Suprapubic skin (tissue), 4 donors: Measurements from ENCODE around the gene FRY. TPM values are rescaled to one million over a fixed set of nuclear protein-coding genes. Genes with fewer than 3 reads are reported as not detected.

Experiments used
- DNase-seq, 2 donors: peaks; one replicate each; pipeline ENCODE4 v3.0.0-alpha.2; 2019; ENCODE audit warnings: low spot score in 2 of 2
- H3K27ac ChIP-seq: fragments of 200-600 bp; sonication (generic); one replicate; pipeline ENCODE4 v1.5.1; 2019
- H3K27me3 ChIP-seq: fragments of 200-600 bp; sonication (generic); one replicate; pipeline ENCODE4 v1.5.1; 2019
- H3K36me3 ChIP-seq: fragments of 200-600 bp; sonication (generic); one replicate; pipeline ENCODE4 v1.5.1; 2019
- H3K4me1 ChIP-seq: fragments of 200-600 bp; sonication (generic); one replicate; pipeline ENCODE4 v1.5.1; 2019
- H3K4me3 ChIP-seq: fragments of 200-600 bp; sonication (generic); one replicate; pipeline ENCODE4 v1.5.1; 2019; ENCODE audit warnings: mild to moderate bottlenecking
- H3K9me3 ChIP-seq: fragments of 200-600 bp; sonication (generic); one replicate; pipeline ENCODE4 v1.5.1; 2019
- EP300 ChIP-seq: sonication (generic); formaldehyde crosslinking; IDR thresholded peaks from one replicate; pipeline ENCODE4 v1.6.1; 2017; ENCODE audit warnings: antibody characterized with exemption
- POLR2A ChIP-seq, 2 donors: fragments of 450-650 bp; IDR thresholded peaks; one replicate each; pipeline ENCODE4 v1.6.1; 2017; ENCODE audit warnings: antibody characterized with exemption in 2 of 2, mild to moderate bottlenecking in 2 of 2, moderate library complexity in 2 of 2
- POLR2AphosphoS5 ChIP-seq, 3 donors: sonication (generic); formaldehyde crosslinking; IDR thresholded peaks; one replicate each; pipeline ENCODE4 v1.6.1; 2017; ENCODE audit warnings: antibody characterized with exemption in 3 of 3
- WGBS: methylation state at CpG from one replicate; pipeline ENCODE4 v1.1.5; 2018; 5-methylcytosine and 5-hydroxymethylcytosine counted together
- total RNA-seq, 4 donors: library from RNA; depleted of rRNA; stranded (reverse); fragments of >200 nt; gene quantifications; one replicate each; pipeline ENCODE4 v1.1.0, GENCODE V29; 2016
- TF ChIP-seq, protein P1 (sequence below), 2 donors: fragments of 200-600 bp in 1 of 2; fragments of 450-650 bp in 1 of 2; sonication (generic) in 1 of 2; IDR thresholded peaks; one replicate each; pipeline ENCODE4 v1.5.1; 2016 to 2019; ENCODE audit warnings: antibody characterized with exemption in 2 of 2, mild to moderate bottlenecking in 1 of 2, moderate library complexity in 1 of 2

FRY gene
- total RNA-seq, 4 donors from 2014 or later = 22.5 to 39.6 (median 26.8) TPM

DNA sequence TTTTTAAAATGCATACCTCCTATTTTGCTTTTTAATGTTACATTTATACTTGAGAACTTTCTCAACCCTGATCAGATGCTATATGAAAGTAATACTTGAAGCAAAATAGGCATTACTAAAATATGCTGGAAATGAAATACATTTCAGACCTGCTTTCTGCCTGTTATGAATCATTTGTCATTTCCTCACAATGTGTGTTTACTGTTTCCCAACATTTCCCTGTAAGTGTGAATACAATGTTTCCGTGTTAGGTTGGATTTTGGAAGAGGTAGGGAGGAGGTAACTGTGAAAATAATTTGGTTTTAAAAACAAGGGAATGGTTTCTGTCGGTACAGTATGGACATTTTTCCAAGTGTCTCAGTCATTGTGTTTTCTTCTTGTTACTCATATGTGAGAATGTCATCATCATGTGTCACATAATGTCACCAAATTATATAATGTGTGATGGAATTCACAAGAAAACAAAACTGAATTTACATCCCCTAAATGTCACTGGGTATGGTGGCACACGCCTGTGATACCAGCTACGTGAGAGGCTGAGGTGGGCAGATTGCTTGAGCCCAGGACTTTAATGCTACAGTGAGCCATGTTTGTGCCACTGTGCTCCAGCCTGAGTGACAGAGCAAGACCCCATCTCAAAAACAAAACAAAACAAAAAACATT is 240.6 kb downstream of the FRY start:
- TF ChIP-seq POLR2AphosphoS5 (IDR thresholded peaks at IDR 0.05) (no peak), POLR2A (IDR thresholded peaks at IDR 0.05) (no peak), EP300 (no peak)
- TF ChIP-seq, protein P1, sequence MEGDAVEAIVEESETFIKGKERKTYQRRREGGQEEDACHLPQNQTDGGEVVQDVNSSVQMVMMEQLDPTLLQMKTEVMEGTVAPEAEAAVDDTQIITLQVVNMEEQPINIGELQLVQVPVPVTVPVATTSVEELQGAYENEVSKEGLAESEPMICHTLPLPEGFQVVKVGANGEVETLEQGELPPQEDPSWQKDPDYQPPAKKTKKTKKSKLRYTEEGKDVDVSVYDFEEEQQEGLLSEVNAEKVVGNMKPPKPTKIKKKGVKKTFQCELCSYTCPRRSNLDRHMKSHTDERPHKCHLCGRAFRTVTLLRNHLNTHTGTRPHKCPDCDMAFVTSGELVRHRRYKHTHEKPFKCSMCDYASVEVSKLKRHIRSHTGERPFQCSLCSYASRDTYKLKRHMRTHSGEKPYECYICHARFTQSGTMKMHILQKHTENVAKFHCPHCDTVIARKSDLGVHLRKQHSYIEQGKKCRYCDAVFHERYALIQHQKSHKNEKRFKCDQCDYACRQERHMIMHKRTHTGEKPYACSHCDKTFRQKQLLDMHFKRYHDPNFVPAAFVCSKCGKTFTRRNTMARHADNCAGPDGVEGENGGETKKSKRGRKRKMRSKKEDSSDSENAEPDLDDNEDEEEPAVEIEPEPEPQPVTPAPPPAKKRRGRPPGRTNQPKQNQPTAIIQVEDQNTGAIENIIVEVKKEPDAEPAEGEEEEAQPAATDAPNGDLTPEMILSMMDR (IDR thresholded peaks at IDR 0.05) = no peak
- Histone ChIP-seq H3K27ac (no peak overlapping the region), H3K27me3 (no peaks in the 10 kb centered on the region), H3K4me1 (no peaks in the 10 kb centered on the region), H3K9me3 (no peaks in the 10 kb centered on the region), H3K36me3 (peaks cover 32% of the 10 kb centered on the region), H3K4me3 (no peak overlapping the region)
- 86% methylated on average over 4 of the region's 4 CpGs for WGBS
- DNase-seq = no peak

DNA sequence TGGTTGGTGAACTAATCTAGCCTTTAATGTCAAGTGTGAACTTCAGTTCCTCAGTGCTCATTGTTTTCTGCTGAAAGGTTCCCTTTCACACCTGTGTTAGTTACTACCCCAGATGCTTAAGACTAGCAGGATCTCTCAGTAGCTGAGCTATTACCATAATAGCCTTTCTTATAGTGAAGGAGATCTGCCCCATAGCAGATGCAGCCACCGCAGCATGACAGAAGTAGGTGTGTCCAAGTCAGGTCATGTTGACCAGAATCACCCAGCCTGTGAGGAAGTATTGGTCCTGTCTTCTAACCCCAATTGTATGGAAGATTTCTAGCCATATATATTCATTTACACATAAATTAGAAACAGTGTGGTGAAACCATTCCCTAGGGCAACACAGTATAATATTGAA is 246.3 kb downstream of the FRY start:
- no peak overlapping the region for H3K4me3 ChIP-seq
- 93% methylated on average over 1 of the region's 1 CpG for WGBS
- H3K9me3 ChIP-seq = no peaks in the 10 kb centered on the region
- H3K27me3 ChIP-seq = no peaks in the 10 kb centered on the region
- TF ChIP-seq POLR2AphosphoS5 (IDR thresholded peaks at IDR 0.05) (no peak), POLR2A (IDR thresholded peaks at IDR 0.05) (no peak), EP300 (no peak)
- TF ChIP-seq, protein P1 (IDR thresholded peaks at IDR 0.05) = no peak
- no peak overlapping the region for H3K27ac ChIP-seq
- no peak for DNase-seq
- H3K36me3 ChIP-seq = peaks cover 37% of the 10 kb centered on the region
- H3K4me1 ChIP-seq = no peaks in the 10 kb centered on the region

DNA sequence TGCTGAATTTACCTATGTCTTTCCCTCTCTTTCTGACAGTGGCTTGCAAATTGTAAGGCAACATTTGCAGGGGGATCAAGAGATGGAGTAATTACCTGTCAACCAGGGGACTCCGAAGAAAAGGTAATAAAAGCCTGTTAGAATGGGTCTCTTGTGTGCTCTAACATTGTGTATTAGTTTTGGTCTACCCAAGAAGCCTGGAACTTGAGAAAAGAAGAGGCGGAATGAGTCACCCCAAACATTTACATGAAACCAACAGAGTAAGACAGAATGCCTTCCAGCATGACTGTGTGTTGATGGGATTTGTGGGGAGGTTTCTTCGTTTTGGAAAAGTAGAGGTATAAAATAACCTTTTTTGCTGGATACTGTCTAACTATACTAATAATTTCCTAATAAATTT is 246.9 kb downstream of the FRY start:
- Histone ChIP-seq H3K4me1 (no peaks in the 10 kb centered on the region), H3K9me3 (no peaks in the 10 kb centered on the region), H3K36me3 (peaks cover 37% of the 10 kb centered on the region), H3K27ac (no peak overlapping the region), H3K4me3 (no peak overlapping the region), H3K27me3 (no peaks in the 10 kb centered on the region)
- 81% methylated on average over 3 of the region's 3 CpGs for WGBS
- TF ChIP-seq EP300 (no peak), POLR2AphosphoS5 (IDR thresholded peaks at IDR 0.05) (no peak), POLR2A (IDR thresholded peaks at IDR 0.05) (no peak)
- TF ChIP-seq, protein P1 (IDR thresholded peaks at IDR 0.05) = no peak
- no peak for DNase-seq

DNA sequence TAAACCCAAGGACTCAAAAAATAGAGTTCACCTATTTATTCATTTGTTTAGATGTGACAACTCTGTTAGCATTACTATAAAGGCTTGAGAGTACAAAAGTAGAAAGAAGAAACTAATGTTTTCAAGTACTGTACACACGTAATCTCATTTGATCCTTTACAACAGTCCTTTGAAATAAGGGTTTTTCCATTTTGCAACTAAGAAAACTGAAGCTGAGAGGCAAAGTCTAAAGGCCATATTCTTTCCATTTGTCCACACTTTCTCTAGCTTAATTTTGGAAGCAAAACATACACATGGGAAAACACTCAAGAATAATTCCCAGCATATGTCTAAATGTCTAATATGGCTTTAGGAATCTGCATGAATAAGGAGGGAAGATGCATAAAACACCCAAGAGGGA is 249.5 kb downstream of the FRY start:
- Histone ChIP-seq H3K4me3 (no peak overlapping the region), H3K27ac (no peak overlapping the region), H3K36me3 (peaks cover 27% of the 10 kb centered on the region), H3K9me3 (no peaks in the 10 kb centered on the region), H3K27me3 (no peaks in the 10 kb centered on the region), H3K4me1 (peaks cover 8% of the 10 kb centered on the region)
- DNase-seq = no peak
- TF ChIP-seq EP300 = no peak
- TF ChIP-seq, protein P1 (IDR thresholded peaks at IDR 0.05) = no peak
- TF ChIP-seq POLR2AphosphoS5 (IDR thresholded peaks at IDR 0.05) = no peak
- no peak for TF ChIP-seq POLR2A (IDR thresholded peaks at IDR 0.05)
- WGBS = 91% methylated on average over 1 of the region's 1 CpG

DNA sequence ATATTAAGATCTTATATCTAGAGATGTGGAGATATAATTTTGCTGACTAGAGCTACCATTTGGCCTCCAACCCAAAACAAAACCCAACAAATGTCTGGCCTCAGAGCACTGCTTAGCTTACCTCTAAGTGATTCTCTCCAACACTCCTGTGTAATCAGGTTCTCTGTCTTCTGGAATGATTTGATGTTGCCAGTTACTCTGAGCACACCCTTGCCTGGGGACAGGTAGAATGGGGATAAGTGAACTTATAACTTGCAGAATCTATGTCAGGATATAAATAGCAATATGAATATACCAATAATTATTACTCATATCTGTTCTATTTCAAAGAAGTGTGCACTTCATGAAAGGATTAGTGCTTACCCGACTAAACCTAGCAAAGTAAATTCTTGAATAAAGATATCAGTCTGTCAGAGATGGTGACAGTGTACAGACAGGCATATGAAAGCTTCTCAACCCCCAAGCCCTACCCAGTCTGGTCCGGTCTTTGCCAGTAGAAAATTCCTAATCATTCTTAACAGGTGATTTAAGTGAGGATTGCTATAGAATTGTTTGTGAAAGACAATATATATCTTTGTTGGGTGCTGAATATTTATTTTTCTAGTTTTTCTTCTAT is 250.6 kb downstream of the FRY start:
- no peaks in the 10 kb centered on the region for H3K9me3 ChIP-seq
- H3K27me3 ChIP-seq = no peaks in the 10 kb centered on the region
- no peak for DNase-seq
- H3K27ac ChIP-seq = no peak overlapping the region
- 45% methylated on average over 2 of the region's 2 CpGs for WGBS
- no peak overlapping the region for H3K4me3 ChIP-seq
- H3K36me3 ChIP-seq = peaks cover 27% of the 10 kb centered on the region
- H3K4me1 ChIP-seq = peaks cover 8% of the 10 kb centered on the region
- no peak for TF ChIP-seq EP300
- TF ChIP-seq, protein P1 (IDR thresholded peaks at IDR 0.05) = no peak
- no peak for TF ChIP-seq POLR2A (IDR thresholded peaks at IDR 0.05)
- no peak for TF ChIP-seq POLR2AphosphoS5 (IDR thresholded peaks at IDR 0.05)
